ES-I3 (cell line): ENCODE results near the gene AAGAB.

Experiments
- H3K36me3 ChIP-seq: 2 replicates; pipeline ENCODE4 v1.6.1; 2013; ENCODE audit warnings: mild to moderate bottlenecking, low read length, control low read depth, moderate library complexity; ENCODE audit not compliant: insufficient read depth
- H3K4me1 ChIP-seq: 2 replicates; pipeline ENCODE4 v1.6.1; 2013; ENCODE audit warnings: mild to moderate bottlenecking, control low read depth, low read length; ENCODE audit not compliant: insufficient read depth
- H3K9ac ChIP-seq: 2 replicates; pipeline ENCODE4 v1.6.1; 2013; ENCODE audit warnings: low read depth, mild to moderate bottlenecking, low read length, moderate library complexity
- H3K9me3 ChIP-seq: 2 replicates; pipeline ENCODE4 v1.6.1; 2013; ENCODE audit warnings: mild to moderate bottlenecking, low read length, moderate library complexity; ENCODE audit not compliant: control insufficient read depth, insufficient read depth

Gene AAGAB

GRCh38 chr15:67212684-67213367 is 41.6 kb downstream of the AAGAB start:
- Histone ChIP-seq H3K36me3 (no peaks in the 10 kb centered on the region), H3K9me3 (no peaks in the 10 kb centered on the region), H3K9ac (no peak overlapping the region), H3K4me1 (no peaks in the 10 kb centered on the region)

GRCh38 chr15:67210555-67211168 is 43.8 kb downstream of the AAGAB start:
- no peaks in the 10 kb centered on the region; the same call in 1 of the 2 replicates for H3K36me3 ChIP-seq
- H3K9ac ChIP-seq, result no peak overlapping the region
- no peaks in the 10 kb centered on the region for H3K9me3 ChIP-seq
- no peaks in the 10 kb centered on the region for H3K4me1 ChIP-seq

GRCh38 chr15:67208396-67208795 is 46.1 kb downstream of the AAGAB start:
- Histone ChIP-seq H3K36me3 (no peaks in the 10 kb centered on the region; the same call in 1 of the 2 replicates), H3K4me1 (no peaks in the 10 kb centered on the region), H3K9ac (no peak overlapping the region), H3K9me3 (no peaks in the 10 kb centered on the region)

- Histone ChIP-seq H3K9ac (no peak overlapping the region), H3K36me3 (peaks cover 3% of the 10 kb centered on the region; the same call in 1 of the 2 replicates), H3K9me3 (no peaks in the 10 kb centered on the region), H3K4me1 (no peaks in the 10 kb centered on the region)
Observed at GRCh38 chr15:67207555-67208207, 46.8 kb downstream of the AAGAB start.

GRCh38 chr15:67202991-67203390 is 51.5 kb downstream of the AAGAB start:
- Histone ChIP-seq H3K9me3 (no peaks in the 10 kb centered on the region), H3K4me1 (peaks cover 10% of the 10 kb centered on the region), H3K36me3 (peaks cover 3% of the 10 kb centered on the region; the same call in 1 of the 2 replicates), H3K9ac (no peak overlapping the region)

GRCh38 chr15:67202091-67202490 is 52.4 kb downstream of the AAGAB start:
- Histone ChIP-seq H3K9ac (no peak overlapping the region), H3K4me1 (peaks cover 10% of the 10 kb centered on the region), H3K36me3 (peaks cover 3% of the 10 kb centered on the region; the same call in 1 of the 2 replicates), H3K9me3 (no peaks in the 10 kb centered on the region)

- Histone ChIP-seq H3K9me3 (no peaks in the 10 kb centered on the region), H3K9ac (no peak overlapping the region), H3K4me1 (peaks cover 10% of the 10 kb centered on the region), H3K36me3 (peaks cover 3% of the 10 kb centered on the region; the same call in 1 of the 2 replicates)
Observed at GRCh38 chr15:67201136-67201535, 53.3 kb downstream of the AAGAB start.

GRCh38 chr15:67199881-67200763 is 54.3 kb downstream of the AAGAB start:
- Histone ChIP-seq H3K9ac (no peak overlapping the region), H3K9me3 (no peaks in the 10 kb centered on the region), H3K4me1 (peaks cover 10% of the 10 kb centered on the region), H3K36me3 (peaks cover 3% of the 10 kb centered on the region; the same call in 1 of the 2 replicates)

- Histone ChIP-seq H3K4me1 (peaks cover 10% of the 10 kb centered on the region), H3K9ac (no peak overlapping the region), H3K9me3 (no peaks in the 10 kb centered on the region), H3K36me3 (peaks cover 3% of the 10 kb centered on the region; the same call in 1 of the 2 replicates)
Observed at GRCh38 chr15:67199391-67199790, 55.1 kb downstream of the AAGAB start.

GRCh38 chr15:67198157-67198754 is 56.2 kb downstream of the AAGAB start:
- Histone ChIP-seq H3K9me3 (no peaks in the 10 kb centered on the region), H3K36me3 (peaks cover 3% of the 10 kb centered on the region; the same call in 1 of the 2 replicates), H3K4me1 (peaks cover 10% of the 10 kb centered on the region), H3K9ac (no peak overlapping the region)

- Histone ChIP-seq H3K9ac (no peak overlapping the region), H3K4me1 (peaks cover 10% of the 10 kb centered on the region), H3K9me3 (no peaks in the 10 kb centered on the region), H3K36me3 (0 out of 2 replicates have a peak, but pooled peaks cover 1% of the 10 kb centered on the region)
Observed at GRCh38 chr15:67197364-67197695, 57.1 kb downstream of the AAGAB start.

GRCh38 chr15:67196672-67197363 is 57.6 kb downstream of the AAGAB start:
- no peak overlapping the region for H3K9ac ChIP-seq
- H3K36me3 ChIP-seq, result 0 out of 2 replicates have a peak, but pooled peaks cover 3% of the 10 kb centered on the region
- H3K9me3 ChIP-seq, result no peaks in the 10 kb centered on the region
- peaks cover 10% of the 10 kb centered on the region for H3K4me1 ChIP-seq

- Histone ChIP-seq H3K9me3 (no peaks in the 10 kb centered on the region), H3K36me3 (peaks cover 4% of the 10 kb centered on the region), H3K4me1 (peaks cover 10% of the 10 kb centered on the region), H3K9ac (no peak overlapping the region)
Observed at GRCh38 chr15:67196222-67196621, 58.2 kb downstream of the AAGAB start.
